ENCODE measurements around the gene DAB2.

DAB2 gene

DNA sequence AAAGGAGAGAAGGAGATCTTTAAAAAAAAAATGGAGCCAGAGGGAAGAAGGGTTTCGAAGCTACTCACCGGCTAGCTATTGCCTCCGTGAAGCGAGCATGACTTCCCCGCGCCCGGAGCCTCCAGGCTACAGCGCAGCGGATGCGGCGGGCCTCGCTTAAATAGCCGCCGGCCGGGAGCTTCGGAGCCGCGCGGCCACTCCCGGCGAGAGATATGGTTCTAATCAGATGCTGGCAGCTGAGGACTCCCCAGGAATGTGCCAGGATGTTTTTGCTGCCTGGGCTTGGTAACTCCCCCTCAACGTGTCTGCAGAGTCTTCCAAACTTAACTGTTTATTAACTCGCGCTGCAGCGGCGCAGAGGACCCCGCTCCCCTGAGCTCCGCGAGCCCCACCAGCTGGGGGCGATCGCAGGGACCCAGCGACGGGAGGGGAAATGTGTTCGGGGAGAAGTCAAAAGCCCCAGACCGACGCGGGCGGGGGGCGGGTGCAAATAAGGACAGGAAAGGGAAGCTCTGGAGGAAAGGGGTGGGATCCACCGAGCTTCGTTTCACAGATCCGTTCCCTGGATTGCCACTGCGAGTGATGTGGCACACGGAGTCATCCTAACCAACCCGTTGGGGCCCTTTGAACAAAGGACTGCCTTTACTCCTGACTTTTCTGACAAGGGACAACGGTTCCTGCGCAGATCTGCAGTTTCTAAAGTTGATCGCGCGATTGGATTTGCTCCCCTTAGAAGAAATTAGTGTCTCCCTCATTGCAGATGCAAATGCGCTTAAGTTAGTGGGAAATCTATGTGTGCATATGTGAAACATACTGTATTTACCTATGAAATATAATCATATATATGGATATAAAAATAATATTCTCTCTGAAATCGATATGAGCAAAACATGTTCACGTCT, at the start of gene DAB2:
TSS of gene DAB2 (minus strand) at position 245 of the 902 bp plus-strand sequence. CDS start 30,660 bp downstream, outside the sequence.
- peak; percentile 91 for DNase-seq (ENCODE audit: low spot score)

DNA sequence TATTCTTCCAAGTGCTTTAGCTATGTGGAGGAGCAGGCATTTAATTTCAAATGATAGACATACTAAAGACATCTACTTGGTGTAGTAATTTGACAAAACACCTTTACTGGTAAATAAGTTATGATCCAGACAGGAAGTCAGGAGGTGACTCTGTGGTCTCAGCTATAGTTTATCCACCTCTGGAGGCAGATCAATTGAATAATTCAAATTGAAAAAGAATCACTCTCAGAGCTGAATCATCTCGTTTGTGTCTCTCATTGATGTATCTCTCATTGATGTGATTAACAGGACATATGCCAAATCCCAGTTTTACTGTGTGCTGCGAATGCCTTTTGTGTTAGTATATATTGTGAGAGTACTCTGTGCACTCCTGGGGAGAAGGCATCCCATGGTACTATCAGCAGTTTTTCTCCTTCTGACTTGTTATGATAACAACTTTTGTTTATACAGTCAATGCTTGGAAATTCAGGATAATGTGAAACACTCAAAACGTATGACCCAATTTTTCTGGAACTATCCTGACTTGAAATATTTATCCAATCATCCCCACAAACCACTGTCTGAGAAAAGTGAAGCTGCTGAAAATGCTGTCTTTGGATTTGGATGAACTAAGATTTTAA, 48.5 kb upstream of the DAB2 start:
- peak; percentile 31 for DNase-seq (ENCODE audit: low spot score)

DNA sequence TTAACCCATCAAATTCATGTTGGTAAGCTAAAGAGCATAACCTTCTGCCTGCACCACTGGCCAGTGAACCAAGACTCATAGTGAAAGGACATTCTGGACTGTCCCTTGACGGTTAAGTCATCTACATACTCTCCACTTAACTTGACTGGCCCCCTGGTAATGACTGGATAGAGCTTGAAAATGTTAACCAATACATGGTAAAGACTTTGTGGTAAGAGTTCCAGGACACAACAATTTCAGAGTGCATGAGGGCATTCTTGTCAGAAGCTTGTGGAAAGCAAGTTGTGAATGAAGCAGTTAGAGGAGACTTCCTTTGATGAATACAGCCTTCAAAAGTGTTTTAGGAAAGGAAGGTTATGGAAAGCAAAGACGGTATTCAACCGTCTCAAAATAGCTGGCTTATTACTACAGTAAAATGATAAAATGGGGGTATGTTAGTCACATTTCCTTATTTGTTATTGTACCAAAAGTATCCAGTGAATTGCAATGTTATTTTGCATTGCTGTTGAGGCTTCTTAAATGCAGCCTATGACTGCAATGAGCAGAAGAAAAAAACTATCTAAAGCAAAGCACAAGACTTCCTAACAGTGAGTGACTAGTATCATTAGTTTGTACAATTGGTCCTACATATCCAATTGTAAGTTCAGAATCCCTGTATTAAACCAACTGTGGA, 47.2 kb upstream of the DAB2 start:
- DNase-seq (ENCODE audit: low spot score), result no peak

DNA sequence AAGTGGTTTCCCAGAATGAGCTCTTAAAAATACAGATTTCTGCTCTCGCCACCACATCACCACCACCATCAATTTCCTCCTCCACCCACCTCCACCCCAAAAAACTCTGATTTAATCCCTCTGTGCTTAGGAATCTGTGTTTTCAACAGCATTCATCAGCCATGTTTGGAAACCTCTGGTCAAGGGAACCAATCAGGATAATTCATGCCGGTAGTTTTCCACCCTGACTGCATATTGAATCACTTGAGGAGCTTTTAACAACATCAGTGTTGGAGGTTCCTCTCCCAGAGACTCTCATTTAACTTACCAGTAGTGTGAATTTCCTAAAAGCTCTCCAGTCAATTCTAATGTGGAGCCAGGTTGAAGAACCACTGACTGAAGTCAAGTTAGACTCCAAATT, 46.0 kb upstream of the DAB2 start:
- no peak for DNase-seq (ENCODE audit: low spot score)

DNA sequence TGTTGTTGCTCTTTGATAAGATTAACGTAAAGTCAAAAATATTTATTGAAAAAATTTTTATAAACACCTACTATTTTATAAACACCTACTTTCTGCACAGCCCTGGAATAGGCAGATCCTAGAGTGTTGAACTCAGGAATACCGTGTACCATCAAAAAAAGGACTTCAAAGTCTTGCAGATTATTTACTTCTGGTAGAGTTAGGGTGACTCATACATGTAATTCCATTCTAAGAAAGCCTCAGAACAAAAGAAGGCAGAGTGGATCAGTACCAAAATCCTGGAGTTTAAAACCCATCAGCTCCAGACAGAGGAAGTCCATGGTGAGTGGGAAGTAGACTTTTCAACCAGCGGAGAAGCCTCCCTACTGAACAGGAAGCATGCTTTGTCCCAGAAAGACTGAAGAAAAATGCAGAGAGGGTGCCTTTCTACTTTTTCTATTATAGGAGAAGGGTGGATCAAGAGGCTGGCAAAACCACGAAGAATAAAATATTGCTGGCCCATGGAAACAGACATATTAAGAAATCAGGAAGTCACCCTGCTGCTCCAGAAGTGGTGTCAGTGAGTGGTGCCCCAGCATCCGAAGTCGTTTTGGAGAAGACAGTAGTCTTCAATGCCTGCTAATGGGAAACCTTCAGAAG, 45.1 kb upstream of the DAB2 start:
- no peak for DNase-seq (ENCODE audit: low spot score)

DNA sequence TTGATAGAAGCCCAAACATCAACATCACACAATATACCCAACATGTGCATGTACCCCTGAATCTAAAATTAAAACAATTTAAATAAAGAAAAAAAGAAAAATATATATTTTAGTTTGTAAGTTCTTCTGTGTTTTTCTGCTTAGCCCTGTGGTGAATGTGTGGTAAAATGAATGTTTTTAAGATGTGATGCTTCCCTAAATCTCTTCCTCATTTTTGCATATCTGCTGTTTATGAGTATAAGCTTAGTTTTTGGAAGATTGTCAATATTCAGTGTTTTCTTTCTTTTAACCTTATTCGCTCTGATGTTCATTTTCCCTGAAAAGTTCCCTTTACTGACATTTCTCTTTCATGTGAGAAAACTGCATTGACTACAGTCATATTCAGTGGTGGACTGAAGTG, 44.4 kb upstream of the DAB2 start:
- DNase-seq (ENCODE audit: low spot score), result no peak

DNA sequence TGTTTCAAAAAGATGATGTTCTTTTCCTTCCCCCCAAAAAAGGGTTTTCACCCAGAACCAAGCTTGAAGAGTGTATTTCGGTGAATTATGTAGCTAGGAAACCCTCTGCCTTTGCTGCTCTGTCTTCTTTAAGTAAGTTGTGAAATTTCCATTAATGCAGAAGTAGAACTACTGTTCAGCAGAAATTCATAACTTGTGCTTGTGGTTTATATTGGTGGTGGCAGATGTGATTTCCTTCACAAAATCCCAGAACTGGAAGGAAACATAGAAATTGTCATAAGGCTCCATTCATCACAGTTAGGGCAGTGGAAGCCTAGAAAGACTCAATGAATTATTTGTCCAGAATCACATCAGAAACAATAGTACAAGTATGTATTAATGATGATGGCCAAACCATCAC, 42.1 kb upstream of the DAB2 start:
- no peak for DNase-seq (ENCODE audit: low spot score)

DNA sequence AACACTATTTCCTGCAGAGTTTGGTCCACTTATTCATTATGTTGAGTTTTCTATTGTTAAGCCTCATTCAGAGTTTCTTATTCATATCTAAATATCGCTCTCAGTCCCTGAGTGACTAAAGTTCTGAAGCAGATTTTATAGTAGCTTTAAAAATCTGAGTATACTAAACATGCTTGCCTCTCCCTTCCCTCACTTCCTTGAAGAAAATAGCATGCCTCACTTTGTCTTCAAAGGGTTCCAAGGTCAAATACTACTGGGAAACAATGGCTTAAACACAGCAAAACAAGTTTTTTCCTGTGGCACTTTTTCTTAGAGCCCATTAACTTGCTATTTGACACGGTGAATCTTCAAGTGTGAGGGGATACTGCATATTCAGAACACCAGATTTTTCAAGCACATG, 41.1 kb upstream of the DAB2 start:
- DNase-seq (ENCODE audit: low spot score), result no peak

DNA sequence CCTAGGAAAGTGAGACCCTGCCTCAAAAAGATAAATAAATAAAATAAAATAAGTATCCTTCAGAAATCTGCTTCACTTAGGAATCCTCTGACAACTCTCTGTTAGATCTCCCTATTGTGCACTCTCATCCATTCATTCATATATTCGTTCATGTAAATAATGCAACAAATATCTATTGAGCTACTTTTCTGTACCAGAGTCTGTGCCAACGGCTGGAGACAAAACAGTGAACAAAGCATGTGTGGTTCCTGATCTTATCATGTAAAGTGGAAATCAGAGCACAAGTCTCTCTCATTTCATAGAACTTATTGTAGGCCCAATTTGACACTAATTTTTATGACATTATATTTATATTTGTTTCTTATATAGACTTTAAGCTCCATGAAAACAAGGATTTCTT, 40.3 kb upstream of the DAB2 start:
- DNase-seq (ENCODE audit: low spot score), result no peak

DNA sequence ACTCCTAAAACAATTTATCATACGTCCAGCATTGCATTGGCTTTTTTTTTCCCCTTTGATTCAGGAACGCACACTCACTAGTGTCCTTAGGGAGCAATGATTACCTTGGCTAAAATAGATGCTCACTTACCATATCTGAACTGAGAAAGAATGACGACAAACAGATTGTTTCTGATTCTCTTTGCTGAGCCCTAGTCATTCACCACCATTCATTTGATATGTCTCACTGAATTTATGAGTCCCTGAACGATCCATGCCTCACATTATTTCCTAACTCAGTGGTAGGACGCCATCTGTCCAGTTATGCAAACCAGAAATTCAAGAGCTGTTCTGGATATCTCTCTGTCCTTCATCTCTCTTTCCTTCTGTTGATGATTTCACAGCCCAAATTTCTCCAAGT, 39.3 kb upstream of the DAB2 start:
- peak; percentile 56 for DNase-seq (ENCODE audit: low spot score)

DNA sequence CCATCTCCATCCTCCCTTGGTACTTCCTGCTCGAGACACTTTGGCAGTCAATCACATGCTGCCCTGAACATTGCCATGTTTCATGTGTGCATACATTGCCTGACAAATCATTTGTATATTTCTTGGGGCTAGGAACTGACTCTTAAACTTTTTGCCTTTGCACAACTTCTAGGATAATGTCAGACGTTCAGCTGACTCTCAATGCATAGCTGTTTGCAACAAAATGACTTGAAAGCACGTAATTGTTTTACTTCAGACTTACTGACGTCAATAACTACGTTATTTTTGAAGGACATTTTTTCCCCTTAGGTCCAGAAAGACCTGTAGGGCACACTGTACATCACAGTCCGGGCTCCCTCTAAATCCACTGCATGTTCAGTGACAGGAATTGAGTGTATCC, 37.4 kb upstream of the DAB2 start:
- DNase-seq (ENCODE audit: low spot score), result no peak

DNA sequence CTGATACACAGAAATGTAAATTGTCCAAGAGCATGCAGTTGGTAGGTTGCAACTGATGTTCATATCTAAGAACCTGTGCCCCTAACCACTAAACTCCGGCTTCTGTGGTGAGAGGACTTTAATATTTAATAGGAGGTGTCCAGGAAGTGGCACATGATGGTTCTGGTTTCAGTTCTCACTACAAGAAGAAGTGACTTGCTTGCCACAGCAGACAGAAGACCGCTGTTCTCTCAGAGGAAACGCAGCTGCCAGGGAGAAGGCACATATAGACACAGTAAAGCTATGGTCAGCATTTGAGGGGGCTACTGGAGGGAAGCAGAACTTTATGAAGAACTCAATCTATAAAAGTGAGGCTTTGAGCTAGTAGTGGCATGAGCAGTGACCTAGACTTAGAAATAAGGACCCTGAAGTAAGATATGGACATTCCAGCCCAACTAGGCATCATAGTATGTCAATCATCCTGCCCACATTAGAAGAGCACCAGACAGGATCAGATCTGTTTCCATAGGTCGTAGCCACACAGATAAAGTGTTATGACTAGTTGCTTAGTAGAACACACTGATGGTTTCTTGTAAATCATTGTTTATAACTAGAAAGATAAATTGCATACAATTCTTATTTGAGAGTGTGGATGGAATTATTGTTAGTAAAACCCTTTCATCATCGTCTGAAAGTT, 36.4 kb upstream of the DAB2 start:
- DNase-seq (ENCODE audit: low spot score), result no peak

DNA sequence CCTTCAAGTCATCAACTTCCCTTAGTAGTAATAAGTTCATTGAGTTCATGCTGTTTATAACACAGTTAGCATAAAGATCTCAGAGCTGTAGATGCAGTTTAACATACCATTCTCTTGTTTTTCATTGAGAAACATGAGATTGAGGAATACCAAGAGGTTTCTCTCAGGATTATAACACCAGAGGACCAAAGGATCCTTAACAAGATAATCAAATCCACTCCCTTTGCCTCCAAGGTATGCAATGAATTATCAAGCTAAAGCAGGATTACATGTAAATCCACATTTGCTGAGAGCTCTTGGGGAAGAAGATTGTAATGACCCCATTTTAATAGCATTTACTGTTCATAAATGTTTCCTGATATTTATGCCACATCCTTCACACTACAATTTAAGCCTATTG, 35.1 kb upstream of the DAB2 start:
- DNase-seq (ENCODE audit: low spot score), result no peak

DNA sequence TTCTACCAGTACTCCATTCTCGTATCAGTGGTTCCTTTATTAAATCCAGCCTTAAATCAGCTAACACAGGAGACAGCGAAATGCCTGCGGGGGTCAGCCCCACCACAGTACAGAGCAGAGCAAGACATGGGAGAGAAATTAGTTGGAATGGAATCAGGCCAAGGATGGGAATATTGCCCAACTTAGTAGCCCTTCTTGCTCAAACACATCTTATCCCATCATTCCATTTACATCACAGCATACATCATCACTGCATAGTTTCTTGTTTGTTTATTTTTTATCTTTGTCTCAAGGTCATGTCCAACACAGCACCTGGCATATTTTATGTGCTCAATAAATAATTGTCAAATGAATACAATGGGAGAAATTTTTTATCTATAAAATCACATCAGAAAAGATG, 34.3 kb upstream of the DAB2 start:
- DNase-seq (ENCODE audit: low spot score), result peak; percentile 25

DNA sequence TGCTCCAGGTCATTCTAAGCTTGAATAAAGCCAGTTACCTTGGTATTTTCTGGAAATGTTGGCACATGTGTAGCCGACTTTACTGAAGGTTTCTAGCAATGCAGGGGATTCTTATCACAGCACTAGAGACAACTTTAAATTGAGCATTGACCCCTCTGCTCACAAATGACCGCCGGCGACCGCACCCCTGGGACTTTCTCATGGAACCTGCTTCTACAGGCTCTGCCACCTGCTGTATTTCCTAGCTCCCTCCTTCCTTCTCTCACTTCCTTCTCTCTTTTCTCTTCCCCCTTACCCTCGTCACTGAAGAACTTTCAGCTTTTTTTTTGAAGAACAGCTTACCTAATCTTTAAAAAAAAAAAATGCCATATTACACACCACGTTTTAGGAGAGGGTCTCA, 30.9 kb upstream of the DAB2 start:
- no peak for DNase-seq (ENCODE audit: low spot score)

DNA sequence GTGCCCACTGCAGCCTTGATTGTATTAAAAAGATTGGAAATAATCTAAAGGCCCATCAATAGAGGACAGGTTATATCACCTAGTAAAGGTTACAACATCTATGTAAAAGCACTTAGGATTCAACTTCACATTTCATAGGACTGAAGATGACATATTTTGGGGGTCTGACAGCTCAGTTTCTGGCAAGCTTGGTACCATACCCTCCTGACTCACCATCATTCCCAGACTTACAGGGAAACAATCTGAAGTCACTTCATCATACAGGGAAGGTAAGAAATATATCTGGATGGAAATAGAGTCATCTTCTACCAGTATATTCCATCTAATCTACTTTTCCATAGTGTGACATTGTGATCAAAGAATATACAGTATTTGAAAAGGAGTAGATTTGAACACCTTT, 28.8 kb upstream of the DAB2 start:
- DNase-seq (ENCODE audit: low spot score), result no peak

DNA sequence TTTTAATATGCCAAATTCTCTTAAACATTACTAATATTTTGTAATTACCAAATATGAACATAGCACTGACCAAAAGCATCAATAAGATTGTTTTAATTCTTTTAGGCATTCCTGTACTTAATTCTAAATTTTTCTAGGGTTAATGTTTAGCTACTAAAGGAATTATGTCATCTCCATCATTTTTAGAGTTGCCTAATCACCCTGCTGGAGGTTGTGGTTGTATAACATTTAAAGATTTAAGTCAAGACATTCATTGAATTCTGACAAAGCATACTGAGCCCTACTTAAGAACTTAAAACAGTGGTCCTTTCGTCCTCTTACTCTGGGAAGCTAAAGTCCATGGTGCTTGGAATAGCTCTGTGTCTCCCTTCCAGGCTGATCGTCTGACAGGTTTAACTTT, 28.1 kb upstream of the DAB2 start:
- DNase-seq (ENCODE audit: low spot score), result no peak

DNA sequence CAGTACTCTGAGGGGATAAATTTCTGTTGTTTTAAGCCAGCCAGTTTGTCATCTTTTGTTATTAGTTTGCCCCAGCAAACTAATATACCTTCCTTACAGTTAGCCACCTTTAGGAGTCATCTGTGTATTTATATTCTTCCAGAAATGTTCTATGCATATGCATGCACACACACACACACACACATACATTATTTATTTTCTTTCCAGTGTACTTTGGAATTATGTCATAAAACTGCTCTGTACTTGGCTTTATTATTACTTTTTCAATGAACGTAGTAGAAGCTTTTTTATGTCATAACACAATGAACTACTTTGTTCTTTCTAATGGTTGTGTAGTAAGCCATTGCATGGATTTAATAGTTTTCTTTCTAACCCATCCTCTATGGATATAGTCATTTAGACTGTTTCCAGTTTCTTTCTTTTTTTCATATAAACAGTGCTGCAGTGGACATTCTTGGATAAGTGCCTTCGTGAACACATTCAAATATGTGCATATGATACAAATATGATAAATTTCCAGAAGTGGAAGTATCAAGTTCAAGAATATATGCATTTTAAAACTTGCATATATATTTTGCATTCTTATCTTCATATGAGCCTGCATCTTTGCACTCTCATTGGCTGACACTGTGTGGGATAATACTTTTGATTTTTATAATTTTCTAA, 26.6 kb upstream of the DAB2 start:
- no peak for DNase-seq (ENCODE audit: low spot score)

DNA sequence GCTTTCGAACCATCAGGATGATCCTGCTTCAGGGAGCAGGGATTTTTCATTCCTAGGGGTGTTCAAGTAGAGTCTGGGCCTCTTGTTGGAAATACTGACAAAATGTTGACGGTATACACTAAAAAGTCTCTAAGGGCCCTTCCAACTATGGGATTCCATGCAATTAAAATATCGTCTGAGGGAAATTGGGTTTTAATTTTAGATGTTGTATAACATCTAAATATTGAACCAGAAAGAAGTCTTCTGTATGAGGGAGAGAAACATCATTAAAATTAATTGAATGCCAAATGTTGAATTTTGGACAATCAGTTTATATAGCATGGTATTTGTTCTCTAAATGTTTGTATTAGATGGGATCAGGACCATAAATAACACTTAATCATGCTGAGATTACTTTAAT, 25.7 kb upstream of the DAB2 start:
- no peak for DNase-seq (ENCODE audit: low spot score)

DNA sequence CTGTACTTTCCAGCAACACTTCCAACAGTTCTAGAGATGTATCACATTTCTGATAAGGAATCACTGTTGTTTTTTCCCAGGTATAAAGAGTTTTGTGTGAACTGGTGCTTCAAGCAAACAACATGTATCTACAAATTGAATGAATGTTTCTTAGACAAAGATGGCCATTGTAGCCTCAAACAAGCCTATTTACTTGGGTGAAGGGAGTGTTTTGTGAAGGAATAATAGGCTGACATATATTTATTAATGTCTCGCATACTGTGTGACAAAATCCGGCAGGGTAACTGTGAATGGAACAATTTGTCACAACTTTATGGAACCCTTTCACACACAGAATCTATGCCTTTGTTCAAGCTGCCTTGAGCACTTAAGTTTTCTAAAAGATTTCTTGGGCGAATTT, 24.8 kb upstream of the DAB2 start:
- DNase-seq (ENCODE audit: low spot score), result no peak

DNA sequence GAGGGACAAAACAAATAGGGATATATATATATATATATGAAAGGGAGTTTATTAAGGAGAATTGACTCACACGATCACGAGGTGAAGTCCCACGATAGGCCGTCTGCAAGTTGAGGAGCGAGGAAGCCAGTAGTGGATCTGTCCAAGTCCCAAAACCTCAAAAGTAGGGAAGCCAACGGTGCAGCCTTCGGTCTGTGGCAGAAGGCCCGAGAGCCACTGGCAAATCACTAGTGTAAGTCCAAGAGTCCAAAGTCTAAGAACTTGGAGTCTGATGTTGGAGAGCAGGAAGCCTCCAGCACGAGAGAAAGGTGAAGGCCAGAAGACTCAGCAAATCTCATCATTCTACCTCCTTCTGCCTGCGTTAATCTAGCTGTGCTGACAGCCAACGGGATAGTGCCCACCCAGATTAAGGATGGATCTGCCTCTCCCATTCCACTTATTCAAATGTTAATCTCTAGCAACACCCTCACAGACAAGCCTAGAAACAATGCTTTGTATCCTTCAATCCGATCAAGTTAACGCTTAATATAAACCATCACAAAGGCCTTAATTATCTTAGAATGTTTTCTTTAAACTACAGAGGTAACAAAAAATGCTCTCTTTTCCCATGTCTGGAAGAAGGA, 23.8 kb upstream of the DAB2 start:
- DNase-seq (ENCODE audit: low spot score), result no peak

Data from AG20443 (cell line).